HG02938 (cell line): ENCODE data around the gene METTL21A.
A peak's percentile ranks its signal among the peaks of the same experiment; 100 is the strongest.
"Not testable (repeated sequence)": the region's sequence is repeated elsewhere in the genome, so short reads cannot be mapped to it uniquely, and the experiment has no call there.

Source experiments
- ATAC-seq: cut with Tn5 transposase; IDR thresholded peaks from one replicate; pipeline ENCODE4 v1.9.1; 2021; ENCODE audit warnings: mild to moderate bottlenecking, moderate library complexity; ENCODE audit not compliant: unreplicated experiment

METTL21A gene

DNA sequence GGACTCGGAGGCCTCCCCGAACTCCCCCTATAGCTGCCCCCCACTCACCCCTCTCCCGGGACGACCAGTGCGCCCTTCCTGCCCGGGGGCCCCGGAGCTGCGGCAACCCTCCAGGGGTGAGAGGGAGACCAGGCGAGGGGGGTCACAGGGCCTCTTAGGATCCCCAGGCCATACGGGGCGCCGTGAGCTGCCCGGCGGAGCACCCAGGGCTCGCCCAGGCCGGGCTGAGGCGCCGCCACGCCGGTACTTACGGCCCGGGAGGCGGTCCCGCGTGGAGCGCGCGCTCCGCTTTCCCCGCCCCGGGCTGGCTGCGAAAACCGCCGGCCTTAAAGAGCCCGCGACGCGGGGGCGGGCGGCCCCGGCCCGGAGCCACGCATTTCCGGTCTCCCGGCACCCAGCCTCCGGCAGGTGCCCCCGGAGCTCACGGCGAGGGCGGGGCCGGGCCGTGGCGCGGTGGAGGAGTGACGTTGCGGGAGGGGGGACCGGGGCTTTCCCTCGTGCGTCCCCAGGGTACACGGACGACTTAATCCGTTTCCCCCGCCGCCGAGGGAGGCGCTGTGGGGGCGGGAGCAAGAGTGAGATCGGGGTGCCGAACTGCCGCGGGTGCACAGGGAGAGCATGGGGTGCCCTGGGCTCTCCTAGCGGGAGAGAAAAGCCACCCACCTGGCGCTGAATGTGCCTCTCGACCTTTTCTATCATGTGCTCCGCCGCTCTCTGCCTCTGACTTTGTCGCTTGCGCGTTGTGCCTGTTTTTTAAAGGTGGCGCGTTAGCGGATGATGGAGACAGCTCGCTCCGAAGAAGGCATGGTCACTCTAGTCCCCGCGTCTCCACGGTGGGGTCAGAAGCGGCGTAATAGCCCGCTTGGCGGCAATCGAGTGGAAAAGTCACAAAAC lies at the start of gene METTL21A:
METTL21A (minus strand) TSS at position 381 of the 894 bp plus-strand sequence. CDS start 1,019 bp downstream, outside the sequence.
- ATAC-seq, result peak; percentile 52

DNA sequence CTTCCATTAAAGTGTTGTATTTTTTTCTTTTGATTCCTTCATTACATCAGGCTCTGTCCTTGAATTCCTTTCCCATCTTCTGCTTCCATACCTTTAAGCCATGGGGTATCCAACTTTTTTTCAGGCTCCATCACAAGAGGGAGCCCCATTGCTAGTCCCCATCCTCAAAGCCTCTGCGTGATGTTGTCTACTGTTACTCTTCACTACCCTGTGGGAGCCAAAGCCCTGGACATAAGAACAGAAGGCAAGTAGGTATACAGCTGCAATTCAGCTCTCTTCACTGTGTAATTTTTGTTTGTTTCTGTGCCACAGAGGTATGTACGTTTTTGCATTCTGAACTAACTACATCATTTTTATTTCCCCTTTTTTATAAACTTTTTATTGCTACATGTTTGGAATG lies 49.6 kb upstream of the METTL21A start:
- no peak for ATAC-seq

DNA sequence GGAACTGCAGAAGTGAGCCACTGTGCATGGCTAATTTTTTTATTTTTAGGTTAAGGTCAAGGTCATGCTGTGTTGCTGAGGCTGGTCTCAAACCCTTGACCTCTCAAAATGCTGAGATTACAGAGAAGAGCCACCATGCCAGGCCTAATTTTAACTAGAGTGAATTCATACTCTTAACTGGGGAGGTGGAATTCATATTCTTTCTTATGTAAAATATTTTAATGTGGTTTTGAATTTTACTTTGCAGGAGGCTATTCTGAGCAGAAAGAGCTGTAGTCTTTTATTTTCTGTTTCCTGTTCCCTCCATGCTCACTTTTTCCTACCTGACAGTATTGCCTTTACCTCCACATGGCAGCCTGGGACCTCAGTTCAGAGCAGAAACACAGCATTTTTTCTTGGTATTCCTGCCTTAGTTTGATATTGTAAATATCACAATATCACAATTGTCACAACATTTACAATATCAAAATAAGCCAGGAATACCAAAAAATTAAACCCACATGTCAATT lies 49.1 kb upstream of the METTL21A start:
- ATAC-seq, result no peak

DNA sequence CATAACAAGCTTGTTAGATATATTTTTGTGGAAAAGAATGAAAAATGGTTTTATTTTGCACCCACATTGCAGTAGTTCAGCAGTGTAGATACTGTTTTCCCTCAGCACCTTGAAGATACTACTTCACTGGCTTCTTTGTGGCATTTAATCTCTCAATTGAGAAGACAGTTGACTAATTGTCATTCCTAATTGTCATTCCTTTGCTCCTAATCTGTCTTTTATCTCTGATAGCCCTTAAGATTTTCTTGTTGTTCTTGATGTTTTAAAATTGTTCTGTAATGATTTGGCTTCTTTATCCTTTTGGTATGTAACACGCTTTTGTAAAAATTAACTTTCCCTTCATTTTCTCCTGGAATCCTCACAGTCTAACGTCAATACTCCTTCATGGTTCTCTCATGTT lies 48.2 kb upstream of the METTL21A start:
- no peak for ATAC-seq

DNA sequence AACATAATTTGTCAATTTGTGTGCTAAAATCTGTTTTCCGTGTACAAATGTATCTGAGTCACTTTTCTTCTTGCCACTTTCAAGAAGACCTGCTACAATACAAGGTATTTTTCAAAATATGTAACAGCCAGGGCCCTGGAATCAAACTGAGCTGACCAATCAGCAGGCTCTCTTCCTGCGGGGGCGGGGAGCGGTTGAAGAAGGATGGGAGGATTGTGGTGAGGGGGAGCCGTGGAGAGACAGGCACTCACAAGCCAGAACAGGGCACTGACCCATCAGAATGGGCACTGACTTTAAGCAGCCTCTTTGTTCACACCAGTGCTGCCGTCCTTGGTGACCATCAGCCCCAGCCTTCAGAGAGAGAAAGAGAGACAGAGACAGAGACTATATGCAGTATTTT lies 45.7 kb upstream of the METTL21A start:
- ATAC-seq, result no peak

DNA sequence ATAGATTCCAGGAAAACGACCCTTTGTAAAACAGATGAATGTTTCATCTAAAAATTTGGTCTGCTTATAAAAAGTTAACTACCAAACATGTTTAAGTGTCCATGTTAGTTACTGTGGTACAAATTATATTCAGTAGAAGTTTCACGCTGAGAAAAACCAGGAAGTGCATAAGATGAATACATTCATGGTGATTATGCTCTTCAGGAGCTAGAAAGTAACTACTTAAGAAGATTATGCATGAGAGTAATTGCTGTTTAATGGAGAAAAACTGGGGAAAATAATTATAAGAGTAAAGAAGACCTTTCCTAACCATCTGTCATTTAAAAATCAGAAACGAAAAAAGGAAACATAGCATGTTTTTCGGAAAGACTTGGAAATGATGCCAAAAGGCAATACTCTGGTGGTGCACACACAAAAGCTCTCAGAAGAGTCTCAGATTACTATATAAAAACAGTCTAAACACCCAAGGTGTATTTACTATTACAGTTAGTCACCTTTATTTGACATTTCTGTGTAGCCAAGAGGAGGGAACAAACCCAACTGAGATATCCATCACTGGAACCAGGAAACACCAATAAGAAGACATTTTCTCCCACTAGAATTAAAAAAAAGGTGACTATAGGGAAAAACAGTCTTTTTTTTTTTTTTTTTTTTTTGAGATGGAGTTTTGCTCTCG lies 38.8 kb upstream of the METTL21A start:
- ATAC-seq, result no peak

DNA sequence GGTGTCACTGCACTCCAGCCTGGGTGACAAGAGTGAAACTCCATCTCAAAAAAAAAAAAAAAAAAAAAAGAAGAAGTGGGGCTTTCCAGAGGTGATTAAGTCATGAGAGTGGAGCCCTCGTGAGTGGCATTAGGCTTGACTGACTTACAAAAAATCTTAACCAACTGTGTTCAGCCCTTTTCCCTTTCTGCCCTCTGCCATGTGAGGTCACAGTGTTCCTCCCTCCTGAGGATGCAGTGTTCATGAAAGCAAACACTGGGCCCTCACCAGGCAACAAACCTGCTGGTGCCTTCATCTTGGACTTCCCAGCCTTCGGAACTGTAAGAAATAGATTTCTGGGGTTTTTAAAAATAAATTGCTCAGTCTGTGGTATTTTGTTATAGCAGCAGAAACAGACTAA lies 37.0 kb upstream of the METTL21A start:
- peak; percentile 95 for ATAC-seq

DNA sequence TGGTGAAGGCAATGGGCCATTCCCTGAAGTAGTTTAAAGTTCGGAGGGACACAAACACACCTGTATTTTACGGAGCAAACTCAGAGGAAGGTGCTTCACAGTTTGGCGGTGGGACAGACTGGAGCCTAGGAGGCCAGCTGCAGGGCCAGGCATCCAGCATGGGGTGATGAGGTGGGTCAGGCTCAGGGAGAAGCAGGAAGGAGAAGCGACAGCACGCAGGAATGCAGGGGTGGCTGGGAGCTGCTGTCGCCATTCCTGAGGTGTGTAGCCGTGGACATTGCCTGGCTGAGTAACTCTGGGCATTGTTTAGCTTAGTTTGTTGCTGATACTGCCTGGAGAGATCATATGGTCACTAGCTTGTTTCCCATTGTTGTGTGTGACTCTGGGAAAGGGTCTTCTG lies 35.8 kb upstream of the METTL21A start:
- no peak for ATAC-seq

DNA sequence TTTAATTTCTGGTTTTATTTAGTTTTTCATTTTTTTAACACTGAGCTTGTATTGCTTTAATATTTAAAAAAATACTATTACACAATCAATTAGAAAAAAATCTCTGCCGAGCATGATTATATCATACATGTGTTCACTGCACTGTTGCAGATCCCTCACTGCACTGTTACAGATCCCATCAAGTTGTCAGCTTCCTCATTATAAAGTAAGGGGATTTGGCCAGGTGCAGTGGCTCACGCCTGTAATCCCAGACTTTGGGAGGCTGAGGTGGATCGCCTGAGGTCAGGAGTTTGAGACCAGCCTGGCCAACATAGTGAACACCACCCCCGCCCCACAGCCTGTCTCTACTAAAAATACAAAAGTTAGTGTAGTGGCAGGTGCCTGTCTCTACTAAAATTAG lies 33.0 kb upstream of the METTL21A start:
- no peak for ATAC-seq

DNA sequence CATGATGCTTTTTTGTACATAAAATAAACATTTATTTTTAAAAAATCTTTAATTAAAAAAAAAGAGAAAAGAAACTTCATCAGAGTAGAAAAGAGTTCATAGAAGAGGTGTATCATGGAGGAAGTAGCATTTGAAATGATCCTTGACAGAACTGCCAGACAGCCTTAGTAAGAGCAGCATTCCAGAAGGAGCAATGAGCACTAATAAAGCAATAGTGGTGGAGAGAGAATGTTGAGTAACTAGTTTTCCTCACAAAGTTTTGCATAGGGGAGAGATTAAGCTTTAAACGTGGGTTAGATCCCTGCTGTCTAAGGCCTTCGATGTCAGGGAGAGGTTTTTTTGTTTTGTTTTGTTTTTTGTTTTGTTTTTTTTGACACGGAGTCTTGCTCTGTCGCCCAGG lies 29.8 kb upstream of the METTL21A start:
- no peak for ATAC-seq

DNA sequence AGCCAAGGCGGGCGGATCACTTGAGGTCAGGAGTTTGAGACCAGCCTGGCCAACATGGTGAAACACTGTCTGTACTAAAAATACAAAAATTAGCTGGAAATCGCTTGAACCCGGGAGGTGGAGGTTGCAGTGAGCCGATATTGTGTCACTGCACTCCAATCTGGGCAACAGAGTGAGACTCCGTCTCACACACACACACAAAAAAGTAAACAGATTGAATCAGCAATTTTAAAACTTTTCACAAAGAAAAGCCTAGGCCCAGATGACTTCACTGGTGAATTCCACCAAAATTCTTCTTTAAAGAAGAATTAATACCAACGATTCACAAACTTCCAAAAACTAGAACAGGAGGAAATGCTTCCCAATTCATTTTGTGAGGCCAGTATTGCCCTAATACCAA lies 21.4 kb upstream of the METTL21A start:
- not testable (repeated sequence) for ATAC-seq

DNA sequence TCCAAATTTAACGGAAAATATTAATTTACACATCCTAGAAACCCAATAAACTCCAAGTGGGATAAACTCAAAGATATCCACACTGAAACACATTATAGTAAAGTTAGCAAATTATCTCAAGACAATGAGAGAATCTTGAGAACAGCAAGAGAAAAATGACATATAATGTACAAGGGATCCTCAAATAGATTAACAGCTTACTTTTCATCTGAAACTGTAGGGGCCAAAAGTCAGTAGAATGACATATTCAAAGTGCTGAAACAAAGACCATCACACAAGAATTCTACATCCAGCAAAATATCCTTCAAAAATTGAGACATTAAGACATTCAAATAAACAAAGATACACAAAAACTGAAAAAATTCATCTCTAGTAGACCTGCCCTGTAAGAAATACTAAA lies 18.7 kb upstream of the METTL21A start:
- ATAC-seq, result no peak

DNA sequence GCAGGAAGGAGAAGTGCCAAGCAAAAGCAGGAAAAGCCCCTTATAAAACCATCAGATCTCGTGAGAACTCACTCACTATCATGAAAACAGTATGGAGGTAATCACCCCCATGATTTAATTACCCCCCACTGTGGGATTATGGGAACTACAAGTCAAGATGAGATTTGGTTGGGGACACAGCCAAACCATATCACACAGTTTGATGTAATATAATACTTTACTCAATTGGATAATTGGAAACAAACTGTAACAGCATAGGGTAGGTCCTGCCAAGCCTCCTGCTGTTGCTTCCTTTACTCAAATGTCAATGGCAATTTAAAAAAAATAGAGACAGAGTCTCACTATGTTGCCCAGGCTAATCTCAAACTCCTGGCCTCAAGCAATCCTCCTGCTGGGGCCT lies 15.5 kb upstream of the METTL21A start:
- no peak for ATAC-seq

DNA sequence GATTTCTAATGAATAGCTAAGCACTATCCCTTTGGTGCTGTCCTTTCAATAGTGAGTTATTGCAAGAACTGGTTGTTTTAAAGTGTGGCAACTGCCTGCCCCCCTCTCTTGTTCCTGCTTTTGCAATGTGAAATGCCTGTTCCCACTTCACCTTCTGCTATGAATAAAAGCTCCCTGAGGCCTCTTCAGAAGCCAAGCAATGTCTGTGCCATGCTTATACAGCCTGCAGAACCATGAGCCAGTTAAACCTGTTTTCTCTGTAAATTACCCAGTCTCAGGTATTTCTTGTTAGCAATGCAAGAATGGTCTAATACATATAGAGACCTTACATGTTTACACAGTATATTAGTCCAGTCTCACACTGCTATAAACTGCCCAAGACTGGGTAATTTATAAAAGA lies 15.0 kb upstream of the METTL21A start:
- ATAC-seq, result no peak

DNA sequence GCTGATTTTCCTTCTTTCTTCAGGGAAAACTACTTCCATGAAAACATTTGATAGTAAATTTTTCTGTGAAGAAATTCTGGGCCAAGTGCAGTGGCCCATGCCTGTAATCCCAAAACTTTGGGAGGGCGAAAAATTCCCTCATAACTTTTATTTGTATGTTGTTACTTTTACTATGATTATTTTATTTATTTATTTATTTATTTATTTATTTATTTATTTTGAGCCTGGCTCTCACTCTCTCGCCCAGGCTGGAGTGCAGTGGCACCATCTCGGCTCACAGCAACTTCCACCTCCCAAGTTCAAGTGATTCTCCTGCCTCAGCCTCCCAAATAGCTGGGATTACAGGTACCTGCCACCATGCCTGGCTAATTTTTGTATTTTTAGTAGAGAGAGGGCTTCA lies 14.1 kb upstream of the METTL21A start:
- ATAC-seq, result not testable (repeated sequence)

DNA sequence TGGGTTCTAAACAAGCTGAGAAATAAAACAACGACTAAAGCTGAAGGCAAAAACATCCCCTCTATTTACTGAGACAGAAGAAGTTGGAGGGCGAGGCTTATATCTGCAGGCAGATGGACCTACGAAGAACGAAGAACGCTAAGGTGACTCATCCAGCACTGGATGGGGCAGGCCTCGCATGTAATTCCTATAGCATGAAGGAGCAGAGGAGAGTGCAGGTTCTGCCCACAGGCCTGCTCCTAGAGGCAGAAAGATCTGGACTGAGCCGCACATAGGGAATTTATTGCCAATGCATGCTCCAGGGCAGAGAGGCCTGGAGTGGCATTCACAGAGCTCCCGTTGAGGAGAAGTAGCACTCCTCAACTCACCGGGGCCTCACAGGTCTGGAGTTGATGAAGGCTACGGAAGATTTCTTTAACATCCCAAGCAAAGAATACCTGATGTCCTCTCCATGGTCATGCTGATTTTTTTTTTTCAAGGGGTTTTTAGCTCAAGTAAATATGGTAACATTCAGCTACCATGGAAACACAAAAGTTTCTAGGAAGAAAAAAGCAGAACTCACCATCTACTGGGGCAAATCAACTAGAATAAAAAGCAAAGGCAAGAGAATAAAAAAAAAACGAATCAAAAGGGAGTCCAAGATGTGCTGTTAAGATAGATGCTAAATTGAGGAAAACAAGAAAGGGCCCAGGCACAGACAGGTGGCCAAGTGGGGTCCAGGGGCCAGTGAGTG lies 10.4 kb upstream of the METTL21A start:
- no peak for ATAC-seq

DNA sequence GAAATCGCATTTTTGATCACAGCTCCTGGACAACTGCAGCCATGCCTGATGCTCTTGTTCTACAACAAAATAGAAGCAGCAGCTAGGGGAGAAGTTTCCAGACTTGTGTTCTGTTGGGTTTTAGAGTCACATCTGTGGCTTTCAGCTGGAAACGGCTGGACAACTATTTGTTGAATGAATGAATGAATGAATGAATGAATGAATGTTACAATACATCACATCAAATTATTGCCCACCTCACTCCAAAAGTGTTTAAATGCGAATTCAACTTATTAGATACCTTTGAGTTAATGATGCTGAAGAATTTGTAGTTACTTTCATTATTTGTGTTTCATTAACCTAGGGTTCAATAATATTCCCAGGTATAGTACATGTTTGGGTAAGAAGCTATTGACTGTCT lies 8.5 kb upstream of the METTL21A start:
- no peak for ATAC-seq

DNA sequence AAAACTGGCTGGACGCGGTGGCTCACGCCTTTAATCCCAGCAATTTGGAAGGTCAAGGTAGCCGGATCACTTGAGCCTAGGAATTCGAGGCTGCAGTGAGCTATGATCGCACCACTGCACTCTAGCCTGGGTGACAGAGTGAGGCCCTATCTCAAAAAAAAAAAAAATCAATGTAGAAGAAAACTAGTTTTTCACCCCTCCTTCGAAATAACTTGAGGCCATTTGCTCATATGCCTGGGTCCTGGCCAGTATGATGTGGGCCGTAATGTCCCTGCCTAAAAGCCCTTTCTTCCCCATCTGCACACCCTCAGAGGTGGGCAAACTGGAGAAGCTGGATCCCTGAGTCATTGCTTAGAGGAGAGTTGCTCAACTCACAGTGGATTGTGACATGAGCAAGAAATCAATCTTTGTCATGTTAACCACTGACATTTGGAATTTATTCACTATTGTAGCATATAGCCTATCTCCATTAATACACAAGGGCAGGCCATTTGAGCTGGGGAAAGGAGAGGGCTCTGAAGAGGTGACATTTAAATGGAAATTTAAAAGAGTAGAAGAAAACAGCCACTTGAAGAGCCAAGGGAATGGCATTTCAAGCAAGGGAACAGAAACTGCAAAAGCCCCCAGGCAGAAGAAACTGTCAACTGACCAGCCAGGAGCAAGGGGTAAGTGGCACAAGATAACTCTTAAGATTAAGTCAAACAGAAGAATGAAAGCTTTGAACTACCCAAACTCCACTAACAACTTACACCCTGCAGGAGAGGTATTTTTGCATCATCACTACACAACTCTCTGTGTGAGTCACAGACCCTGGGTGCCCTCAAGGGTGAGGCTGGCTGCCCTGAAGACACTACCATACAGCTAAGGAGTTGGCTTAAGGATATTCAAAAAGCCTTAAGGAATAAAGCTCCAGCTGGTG lies 7.6 kb upstream of the METTL21A start:
- no peak for ATAC-seq

DNA sequence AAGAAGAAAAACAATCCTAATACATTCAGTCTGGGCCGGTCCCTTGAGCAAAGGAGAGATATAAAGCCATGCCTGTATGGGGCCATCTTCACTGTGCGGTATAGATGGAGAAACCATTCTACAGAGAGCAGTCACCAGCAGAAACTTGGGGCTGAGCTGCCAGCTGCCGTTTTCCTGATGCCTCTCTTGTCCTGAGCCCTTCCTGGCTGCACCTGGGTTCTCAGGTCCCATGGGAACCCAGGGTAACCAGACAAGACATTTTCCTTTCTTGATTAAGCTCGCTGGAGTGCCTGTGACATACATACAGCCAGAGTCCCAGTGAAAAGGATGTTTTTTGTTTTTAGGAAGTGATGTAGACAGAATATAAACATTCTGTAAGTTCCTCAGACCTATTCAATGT lies 5.3 kb upstream of the METTL21A start:
- ATAC-seq, result no peak

DNA sequence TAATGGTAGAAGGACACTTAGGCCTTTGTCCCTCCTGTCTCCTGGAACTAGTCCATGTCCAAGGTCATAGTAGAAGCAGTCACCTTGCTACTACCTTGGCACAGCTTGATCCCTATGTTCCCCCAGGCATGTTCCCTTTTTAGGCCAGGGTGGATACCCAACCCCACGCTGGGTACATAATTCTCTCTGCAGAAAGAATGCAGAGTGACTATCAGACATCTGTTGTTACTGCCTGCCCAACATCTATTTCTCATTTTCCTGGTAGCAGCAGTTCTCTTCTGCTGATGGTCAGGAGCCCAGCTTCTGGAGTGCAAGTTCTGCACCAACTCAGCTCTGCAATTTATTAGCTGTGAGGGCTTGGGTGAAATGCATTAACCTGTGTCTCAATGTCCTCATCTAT lies 4.4 kb upstream of the METTL21A start:
- no peak for ATAC-seq
